Activated gamma-delta T cell treated with Interleukin-2 at 50 U/mL for 16 hours (primary cell): ENCODE data around the gene SCFD2.
"Not testable (repeated sequence)": the region's sequence is repeated elsewhere in the genome, so short reads cannot be mapped to it uniquely, and the experiment has no call there.

ENCODE experiments used
- DNase-seq: peaks from one replicate; pipeline ENCODE4 v3.0.0-alpha.2; 2020

The SCFD2 gene

DNA sequence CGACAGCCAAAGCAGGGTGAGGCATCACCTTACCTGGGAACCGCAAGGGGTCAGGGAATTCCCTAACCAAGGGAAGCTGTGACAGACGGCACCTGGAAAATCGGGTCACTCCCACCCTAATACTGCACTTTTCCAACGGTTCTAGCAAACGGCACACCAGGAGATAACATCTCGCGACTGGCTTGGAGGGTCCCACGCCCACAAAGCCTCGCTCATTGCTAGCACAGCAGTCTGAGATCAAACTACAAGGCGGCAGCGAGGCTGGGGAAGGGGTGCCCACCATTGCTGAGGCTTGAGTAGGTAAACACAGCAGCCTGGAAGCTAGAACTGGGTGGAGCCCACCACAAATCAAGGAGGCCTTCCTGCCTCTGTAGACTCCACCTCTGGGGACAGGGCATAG is 25.7 kb downstream of the SCFD2 start:
- not testable (repeated sequence) for DNase-seq

- not testable (repeated sequence) for DNase-seq
These were observed 30.9 kb downstream of the SCFD2 start for GRCh38 chr4:53334916-53335315.

DNA sequence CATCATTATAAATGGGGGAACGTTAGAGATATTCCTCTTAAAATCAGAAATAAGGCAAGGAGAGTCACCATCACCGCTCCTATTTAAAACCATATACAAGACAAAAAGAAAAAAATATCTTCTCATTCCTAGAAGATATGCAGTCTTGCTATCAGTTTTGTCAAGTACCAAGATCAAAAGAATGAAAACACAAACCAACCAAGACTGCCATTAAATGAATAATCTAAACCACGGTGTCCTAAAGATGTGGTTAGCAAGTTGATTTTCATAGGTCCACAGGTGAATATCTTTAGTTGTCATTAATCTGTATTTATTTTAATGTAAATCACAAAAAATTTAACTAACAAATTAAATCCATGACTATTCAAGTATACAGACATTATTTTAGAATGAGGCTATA is 39.3 kb downstream of the SCFD2 start:
- no peak for DNase-seq

GRCh38 chr4:53322696-53323095 is 43.2 kb downstream of the SCFD2 start:
- no peak for DNase-seq

GRCh38 chr4:53321984-53322289 is 43.9 kb downstream of the SCFD2 start:
- no peak for DNase-seq

- DNase-seq, result no peak
These were observed 44.5 kb downstream of the SCFD2 start for GRCh38 chr4:53321151-53321983.

GRCh38 chr4:53315300-53315699 is 50.6 kb downstream of the SCFD2 start:
- DNase-seq, result no peak

- no peak for DNase-seq
These were observed 51.6 kb downstream of the SCFD2 start for GRCh38 chr4:53314252-53314651.

- DNase-seq, result no peak
These were observed 52.4 kb downstream of the SCFD2 start for GRCh38 chr4:53313510-53313909.

GRCh38 chr4:53309321-53310040 is 56.4 kb downstream of the SCFD2 start:
- DNase-seq, result no peak

DNA sequence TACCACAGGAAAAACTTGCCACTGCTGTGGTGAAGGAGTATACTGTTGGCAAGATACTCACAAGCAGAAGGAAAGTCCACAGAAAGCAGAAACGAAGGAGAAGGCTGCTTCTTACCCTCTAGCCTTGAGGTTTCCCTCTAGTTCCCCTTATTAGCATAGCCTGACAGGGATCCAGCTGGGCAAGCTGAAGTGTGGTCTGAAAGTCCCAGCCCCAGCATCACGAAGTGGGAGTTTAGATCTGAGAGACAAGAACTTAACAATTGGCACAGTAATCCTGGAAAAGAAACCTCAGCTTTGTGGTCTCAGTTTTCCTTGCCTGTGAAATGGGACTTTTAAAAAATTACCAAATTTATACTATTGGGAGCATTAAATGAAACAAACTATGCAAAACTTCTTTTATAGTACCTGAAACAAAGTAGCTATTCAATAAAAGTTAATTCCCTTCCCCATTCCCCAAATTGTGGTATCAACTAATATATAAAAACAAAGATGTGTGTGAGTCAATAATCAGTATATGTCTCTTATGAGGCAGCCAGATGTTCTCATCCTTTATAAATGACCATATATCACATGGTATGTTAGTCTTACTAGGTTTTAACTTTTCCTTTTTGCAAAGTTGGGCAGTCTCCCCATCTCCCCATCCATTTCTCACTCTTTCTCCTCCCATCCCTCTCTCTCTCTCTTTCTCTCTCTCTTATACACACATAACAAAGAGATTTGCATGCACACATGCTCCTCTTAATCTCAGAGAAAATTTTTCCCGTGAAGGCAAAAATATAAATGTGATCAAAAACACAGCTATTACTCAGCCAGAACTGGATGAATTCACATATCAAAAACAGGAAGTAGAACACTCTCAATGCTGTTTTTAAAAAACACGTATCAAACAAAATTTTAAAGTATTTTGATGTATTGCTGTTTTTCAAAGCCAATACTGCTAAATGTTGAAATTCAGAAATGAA is 57.8 kb downstream of the SCFD2 start:
- no peak for DNase-seq

DNA sequence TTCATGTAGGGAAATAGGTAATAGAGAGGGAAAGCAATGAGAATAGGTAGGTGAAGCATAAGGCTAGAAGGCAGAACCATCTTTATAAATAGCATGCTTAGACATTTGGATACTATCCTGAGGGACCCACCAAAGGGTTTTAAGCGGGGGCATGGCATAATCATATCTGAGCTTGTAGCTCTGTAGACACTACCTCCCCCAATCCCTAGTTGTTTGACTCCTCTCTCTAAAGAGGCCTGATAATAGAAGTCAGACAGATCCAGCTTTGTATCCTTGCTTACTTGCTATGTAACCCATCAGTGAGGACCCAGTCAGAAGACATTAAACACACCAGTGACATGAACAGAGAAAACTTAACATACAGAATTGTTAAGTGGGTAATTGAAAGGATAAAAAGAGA is 58.7 kb downstream of the SCFD2 start:
- DNase-seq, result no peak

DNA sequence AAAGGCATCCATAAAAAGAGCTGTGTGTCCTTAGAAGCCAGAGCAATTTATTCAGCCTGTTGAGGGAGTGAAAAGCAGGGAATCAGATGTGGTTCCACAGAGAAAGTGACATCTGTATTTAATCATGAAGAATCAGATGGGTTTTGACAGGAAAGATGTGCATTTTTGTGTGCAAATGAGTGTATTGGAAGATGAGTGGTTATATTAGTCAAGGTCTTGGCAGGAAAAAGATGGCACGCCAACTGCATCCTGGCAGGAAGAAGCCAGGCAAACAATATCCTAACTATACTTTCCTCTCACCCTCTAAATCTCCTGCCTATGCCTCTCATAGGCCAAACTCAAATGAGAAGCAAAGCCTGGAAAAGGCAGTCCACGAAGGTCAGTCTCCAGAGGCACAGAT is 59.1 kb downstream of the SCFD2 start:
- no peak for DNase-seq

- not testable (repeated sequence) for DNase-seq
These were observed 73.7 kb downstream of the SCFD2 start for GRCh38 chr4:53292209-53292608.

GRCh38 chr4:53281438-53281837 is 84.4 kb downstream of the SCFD2 start:
- DNase-seq, result no peak

DNA sequence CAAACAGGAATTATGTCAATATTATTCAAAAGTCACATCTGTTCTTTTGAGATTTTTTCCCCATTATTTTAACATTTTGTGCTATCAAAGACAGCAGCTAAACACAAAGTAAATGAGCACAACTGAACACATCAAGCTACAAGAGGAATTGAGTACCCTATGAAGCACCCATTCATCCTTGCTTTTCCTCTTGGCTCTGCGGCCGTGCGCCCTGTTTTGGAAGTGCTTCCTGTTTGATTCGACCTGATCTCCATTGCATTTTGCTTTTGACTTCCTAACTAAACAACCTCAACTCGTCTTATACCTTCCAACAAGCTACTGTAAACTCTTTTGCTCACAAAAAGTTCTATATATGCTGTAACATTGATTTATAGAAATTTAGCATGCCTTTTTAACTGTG is 85.0 kb downstream of the SCFD2 start:
- DNase-seq, result no peak

DNA sequence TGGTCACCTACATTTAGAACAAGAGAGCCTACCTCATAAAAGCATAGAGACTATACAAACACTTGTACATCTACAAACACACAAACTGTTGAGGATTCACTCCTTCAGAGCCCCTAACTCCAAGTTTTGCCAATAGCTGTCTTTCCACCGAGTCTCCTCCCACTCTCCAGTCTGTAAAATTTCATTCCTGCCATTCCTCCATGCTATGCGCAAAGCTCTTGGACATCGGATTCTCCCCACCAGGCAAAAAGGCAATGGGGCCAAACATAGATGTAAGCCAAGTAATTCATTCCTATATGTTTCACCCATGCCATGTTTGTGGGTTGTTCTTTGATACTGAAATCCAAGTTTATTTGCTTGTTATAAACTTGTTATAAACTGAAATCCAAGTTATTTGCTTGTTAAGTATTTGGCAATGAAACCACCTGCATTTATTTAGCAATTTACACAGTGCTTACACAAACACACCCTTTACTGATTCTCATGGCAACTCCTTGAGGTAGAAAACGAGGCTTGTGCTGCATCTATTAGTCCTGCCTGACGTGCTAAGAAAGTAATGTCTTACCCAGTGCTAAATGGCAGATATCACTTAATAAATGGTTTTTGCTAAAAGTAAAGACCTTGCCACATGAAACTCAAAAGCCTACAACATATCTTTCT is 91.1 kb downstream of the SCFD2 start:
- no peak for DNase-seq

DNA sequence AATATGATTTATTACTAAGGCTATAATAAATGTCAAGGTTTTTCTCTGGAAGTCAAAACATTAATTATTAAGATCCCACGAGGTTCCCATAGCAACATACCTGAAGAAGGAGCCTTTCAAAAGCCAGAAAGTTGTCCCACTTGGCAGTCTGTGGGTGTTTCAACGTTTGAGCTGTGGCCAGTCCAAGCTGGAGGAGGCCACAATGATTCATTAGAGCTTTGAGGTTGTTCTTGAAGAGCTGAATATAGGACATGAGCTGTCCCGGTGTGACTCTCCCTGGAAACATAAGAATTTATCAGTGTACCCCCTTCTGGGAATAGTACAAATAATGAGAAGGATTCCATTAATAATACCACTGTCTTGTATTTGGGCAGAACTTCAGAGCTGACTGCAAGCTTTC is 92.1 kb downstream of the SCFD2 start:
- DNase-seq, result no peak

- DNase-seq, result no peak
These were observed 98.8 kb downstream of the SCFD2 start for GRCh38 chr4:53267026-53267425.

DNA sequence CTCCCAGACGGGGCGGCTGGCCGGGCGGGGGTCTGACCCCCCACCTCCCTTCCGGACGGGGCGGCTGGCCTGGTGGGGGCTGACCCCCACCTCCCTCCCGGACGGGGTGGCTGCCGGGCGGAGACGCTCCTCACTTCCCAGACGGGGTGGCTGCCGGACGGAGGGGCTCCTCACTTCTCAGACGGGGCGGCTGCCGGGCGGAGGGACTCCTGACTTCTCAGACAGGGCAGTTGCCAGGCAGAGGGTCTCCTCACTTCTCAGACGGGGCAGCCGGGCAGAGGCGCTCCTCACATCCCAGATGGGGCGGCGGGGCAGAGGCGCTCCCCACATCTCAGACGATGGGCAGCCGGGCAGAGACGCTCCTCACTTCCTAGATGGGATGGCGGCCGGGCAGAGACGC is 109.9 kb downstream of the SCFD2 start:
- DNase-seq, result not testable (repeated sequence)

- DNase-seq, result no peak
These were observed 125.3 kb downstream of the SCFD2 start for GRCh38 chr4:53240573-53240972.

- not testable (repeated sequence) for DNase-seq
These were observed 127.5 kb downstream of the SCFD2 start for GRCh38 chr4:53238352-53238751.

DNA sequence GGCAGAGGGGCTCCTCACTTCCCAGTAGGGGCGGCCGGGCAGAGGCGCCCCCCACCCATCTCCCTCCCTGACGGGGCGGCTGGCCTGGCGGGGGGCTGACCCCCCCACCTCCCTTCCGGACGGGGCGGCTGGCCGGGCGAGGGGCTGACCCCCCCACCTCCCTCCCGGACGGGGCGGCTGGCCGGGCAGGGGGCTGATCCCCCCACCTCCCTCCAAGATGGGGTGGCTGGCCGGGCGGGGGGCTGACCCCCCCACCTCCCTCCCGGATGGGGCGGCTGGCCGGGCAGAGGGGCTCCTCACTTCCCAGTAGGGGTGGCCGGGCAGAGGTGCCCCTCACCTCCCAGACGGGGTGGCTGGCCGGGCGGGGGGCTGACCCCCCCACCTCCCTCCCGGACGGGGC is 128.1 kb downstream of the SCFD2 start:
- DNase-seq, result not testable (repeated sequence)
